Testis (tissue), 3 donors: ENCODE measurements around the gene KCNIP1. TPM values are rescaled to one million over a fixed set of nuclear protein-coding genes. Genes with fewer than 3 reads are reported as not detected.

ENCODE experiments used
- DNase-seq: peaks from one replicate; pipeline ENCODE4 v3.0.0-alpha.2; 2019
- H3K27ac ChIP-seq, 2 donors: fragments of 200-600 bp; sonication (generic); one replicate each; pipeline ENCODE4 v1.5.1; 2019
- H3K27me3 ChIP-seq: fragments of 200-600 bp; sonication (generic); one replicate; pipeline ENCODE4 v1.5.1; 2019
- H3K36me3 ChIP-seq: fragments of 200-600 bp; sonication (generic); one replicate; pipeline ENCODE4 v1.5.1; 2017; ENCODE audit warnings: low read depth; ENCODE audit errors: missing control alignments
- H3K4me1 ChIP-seq: fragments of 200-600 bp; sonication (generic); one replicate; pipeline ENCODE4 v1.5.1; 2019
- H3K4me3 ChIP-seq, 2 donors: fragments of 200-600 bp; sonication (generic); one replicate each; pipeline ENCODE4 v1.5.1; 2017 to 2019
- H3K9me3 ChIP-seq: fragments of 200-600 bp; sonication (generic); one replicate; pipeline ENCODE4 v1.5.1; 2017
- CTCF ChIP-seq, 3 experiments: fragments of 450-650 bp in 2 of 3; fragments of 200-600 bp in 1 of 3; sonication (generic) in 1 of 3; IDR thresholded peaks; one replicate each; pipeline ENCODE4 v1.5.1; 2016 to 2019; ENCODE audit warnings: antibody characterized with exemption in 3 of 3, mild to moderate bottlenecking in 2 of 3, moderate library complexity in 1 of 3
- POLR2A ChIP-seq: fragments of 450-650 bp; IDR thresholded peaks from one replicate; pipeline ENCODE4 v1.6.1; 2017; ENCODE audit warnings: antibody characterized with exemption, mild to moderate bottlenecking, moderate library complexity
- WGBS, 2 donors: methylation state at CpG; one replicate each; pipeline ENCODE4 v1.1.5; 2018; 5-methylcytosine and 5-hydroxymethylcytosine counted together
- intact Hi-C: fragments of 100-400 bp; cut with DNase I; formaldehyde crosslinking; loops from one replicate; pipeline ENCODE4 v1.15.1; 2023; ENCODE audit warnings: low total_unique reads
- polyA plus RNA-seq: library from polyadenylated mRNA; stranded (reverse); fragments of 350-450 nt; fragmentation: Illumina TruSeq; extraction: RNeasy Lipid Tissue Mini Kit (QIAGEN cat#74804); gene quantifications from one replicate; pipeline ENCODE4 v1.2.3, GENCODE V29; 2014; ENCODE audit warnings: low read depth, low replicate concordance; ENCODE audit not compliant: insufficient read depth
- total RNA-seq, 2 donors: library from RNA; depleted of rRNA; stranded (reverse); fragments of >200 nt; gene quantifications; one replicate each; pipeline ENCODE4 v1.2.3, GENCODE V29; 2016

KCNIP1 gene
- total and polyA plus RNA-seq, 3 donors from 2014 or later, result 5.9 to 14.8 (median 13.4) TPM

GRCh38 chr5:170783498-170784247 lies 279.9 kb downstream of the KCNIP1 start, which contains the start of gene GABRP:
TSS of gene GABRP (plus strand) at chr5:170783725. CDS start at chr5:170788616, 4,891 bp downstream.
- Histone ChIP-seq H3K27me3 (no peaks in the 10 kb centered on the region), H3K36me3 (no peaks in the 10 kb centered on the region), H3K27ac (no peak within 1 kb of the TSS), H3K4me1 (no peaks in the 10 kb centered on the region), H3K9me3 (no peaks in the 10 kb centered on the region), H3K4me3 (no peak within 1 kb of the TSS)
- WGBS, 2 donors, result 90 to 94% methylated on average over 13 to 14 of the region's 14 CpGs
- no peak for DNase-seq
- no peak for TF ChIP-seq POLR2A
- no peak for TF ChIP-seq CTCF (IDR thresholded peaks at IDR 0.05)
- intact Hi-C loops, result no loop called here

DNA sequence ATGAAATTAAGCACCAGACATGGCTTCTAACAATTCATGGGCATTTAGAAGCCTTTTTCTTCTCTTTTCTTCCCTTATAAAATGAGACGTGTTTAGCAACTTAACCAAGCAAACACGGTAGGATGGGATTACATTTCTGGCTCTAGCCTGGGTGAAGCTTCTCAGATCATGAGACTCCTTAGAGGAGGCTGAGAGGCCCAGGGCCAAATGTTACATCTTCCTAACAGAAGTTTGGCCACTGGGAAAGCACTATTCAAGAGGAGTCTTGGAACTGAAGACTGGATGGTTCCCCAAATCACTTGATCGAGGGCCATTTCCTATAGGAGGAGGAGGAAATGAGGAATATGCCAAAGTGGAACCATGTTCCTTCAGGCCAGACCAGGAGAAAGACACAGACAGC lies 281.6 kb downstream of the KCNIP1 start:
- no peaks in the 10 kb centered on the region for H3K36me3 ChIP-seq
- WGBS, 2 donors, result 89 to 93% methylated on average over 3 of the region's 3 CpGs
- H3K4me1 ChIP-seq, result no peaks in the 10 kb centered on the region
- no peak overlapping the region for H3K27ac ChIP-seq
- no peak for TF ChIP-seq POLR2A
- TF ChIP-seq CTCF (IDR thresholded peaks at IDR 0.05), result no peak
- no peak overlapping the region for H3K4me3 ChIP-seq
- intact Hi-C loops, result no loop called here
- H3K9me3 ChIP-seq, result no peaks in the 10 kb centered on the region
- H3K27me3 ChIP-seq, result no peaks in the 10 kb centered on the region
- no peak for DNase-seq

Other genes with a start within 250 kb of the KCNIP1 start
- gene LCP2, start 206.2 kb upstream of the KCNIP1 start, total RNA-seq, result 10 to 100 TPM in 1 of 2 donors, 1 to 10 TPM in 1; 8.6 to 11.5 TPM
- gene LCP2, start 206.2 kb upstream of the KCNIP1 start, polyA plus RNA-seq, result 14.2 TPM
- gene KCNMB1, start 114.7 kb upstream of the KCNIP1 start, total RNA-seq, result 1 to 10 TPM; 2.5 to 3.1 TPM
- gene KCNMB1, start 114.7 kb upstream of the KCNIP1 start, polyA plus RNA-seq, result 4.6 TPM